Kidney (tissue), 14 donors: Measurements from ENCODE around the gene SLC25A21. TPM values are rescaled to one million over a fixed set of nuclear protein-coding genes. Genes with fewer than 3 reads are reported as not detected.
A peak's percentile ranks its signal among the peaks of the same experiment; 100 is the strongest.
"Not testable (repeated sequence)": the region's sequence is repeated elsewhere in the genome, so short reads cannot be mapped to it uniquely, and the experiment has no call there.

Experiments used
- DNase-seq, 5 donors: peaks; one replicate each; pipeline ENCODE4 v3.0.0-alpha.2; 2013 to 2020
- FAIRE-seq: peaks from 2 replicates; lab custom pipeline; 2012; peaks lifted over from hg19 to GRCh38; lab: Jason Lieb, UNC
- H3K27ac ChIP-seq, 2 donors: one replicate each; pipeline ENCODE4 v1.7.0; 2013; ENCODE audit warnings: low read depth in 2 of 2, low read length in 2 of 2, inconsistent platforms in 1 of 2
- H3K27me3 ChIP-seq: one replicate; pipeline ENCODE4 v1.7.1; 2013; ENCODE audit warnings: low read length, inconsistent platforms; ENCODE audit not compliant: control insufficient read depth, insufficient read depth
- H3K36me3 ChIP-seq, 3 donors: one replicate each; pipeline versions ENCODE4 v1.7.0 to v1.7.1; 2013; ENCODE audit warnings: low read length in 3 of 3, control low read depth in 1 of 3, inconsistent platforms in 1 of 3; ENCODE audit not compliant: insufficient read depth in 3 of 3, control insufficient read depth in 2 of 3
- H3K4me1 ChIP-seq, 3 donors: one replicate each; pipeline versions ENCODE4 v1.7.0 to v1.7.1; 2013; ENCODE audit warnings: low read length in 3 of 3, inconsistent platforms in 1 of 3, low read depth in 1 of 3; ENCODE audit not compliant: control insufficient read depth in 2 of 3, insufficient read depth in 2 of 3
- H3K4me3 ChIP-seq, 3 donors: one replicate each; pipeline versions ENCODE4 v1.7.0 to v1.8.1; 2013; ENCODE audit warnings: low read length in 3 of 3, control low read depth in 1 of 3, inconsistent platforms in 1 of 3
- H3K9ac ChIP-seq, 3 donors: one replicate each; pipeline versions ENCODE4 v1.7.0 to v1.7.1; 2013; ENCODE audit warnings: low read length in 3 of 3, control low read depth in 1 of 3, inconsistent platforms in 1 of 3
- H3K9me3 ChIP-seq, 3 donors: one replicate each; pipeline versions ENCODE4 v1.7.0 to v1.7.1; 2013; ENCODE audit warnings: low read length in 3 of 3, control low read depth in 1 of 3, inconsistent platforms in 1 of 3; ENCODE audit not compliant: control insufficient read depth in 2 of 3, insufficient read depth in 1 of 3
- CTCF ChIP-seq: IDR thresholded peaks from 3 replicates; pipeline ENCODE4 v1.5.1; 2012; ENCODE audit warnings: mild to moderate bottlenecking, moderate library complexity, borderline replicate concordance; ENCODE audit not compliant: insufficient read depth; ENCODE audit errors: extremely low read depth
- intact Hi-C: fragments of 100-400 bp; cut with DNase I; formaldehyde crosslinking; loops from one replicate; pipeline ENCODE4 v1.11.1; 2022
- polyA plus RNA-seq: library from polyadenylated mRNA; stranded (reverse); fragments of 350-450 nt; fragmentation: Illumina TruSeq; extraction: RNeasy Lipid Tissue Mini Kit (QIAGEN cat#74804); gene quantifications from one replicate; pipeline ENCODE4 v1.2.3, GENCODE V29; 2014; ENCODE audit warnings: low read depth, low replicate concordance; ENCODE audit not compliant: insufficient read depth
- total RNA-seq: library from RNA; stranded (reverse); fragmentation: NEBNext Ultra II Directional; extraction: Animal tissue kit (Norgen Biotek cat#: 25700); gene quantifications from one replicate; pipeline ENCODE4 v1.2.1, GENCODE V29; 2021
- donor health status: control.
- donor health status: control.
- donor health status: control.
- donor health status: control.
- donor health status: control.
- donor health status: DM: yes; HTN: yes; CAD: no.
- donor health status: Normal renal cell carcinoma (clear cell type).

The SLC25A21 gene
- total and polyA plus RNA-seq, 2 donors from 2014 or later: 1.3 to 1.4 TPM

DNA sequence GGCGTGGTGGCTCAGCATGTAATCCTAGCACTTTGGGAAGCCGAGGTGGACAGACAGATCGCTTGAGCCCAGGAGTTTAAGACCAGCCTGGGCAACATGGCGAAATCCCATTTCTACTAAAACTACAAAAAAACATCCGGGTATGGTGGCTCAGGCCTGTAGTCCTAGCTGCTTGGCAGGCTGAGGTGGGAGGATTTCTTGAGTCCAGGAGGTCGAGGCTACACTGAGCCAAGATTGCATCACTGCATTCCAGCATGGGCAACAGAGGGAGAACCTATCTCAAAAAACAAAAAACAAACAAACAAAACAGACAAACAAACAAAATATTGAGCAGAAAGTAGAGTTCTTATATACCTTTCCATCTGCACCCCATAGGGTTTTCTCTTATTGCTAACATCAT lies 9.0 kb upstream of the SLC25A21 start:
- DNase-seq (no peak), FAIRE-seq (no peak)
- Histone ChIP-seq H3K9me3 (no peaks in the 10 kb centered on the region), H3K27ac (no peak overlapping the region), H3K4me3 (no peak overlapping the region), H3K9ac (no peak overlapping the region), H3K27me3 (no peaks in the 10 kb centered on the region), H3K4me1 (no peaks in the 10 kb centered on the region), H3K36me3 (no peaks in the 10 kb centered on the region)
- no peak for TF ChIP-seq CTCF
- intact Hi-C loops: no loop called here

DNA sequence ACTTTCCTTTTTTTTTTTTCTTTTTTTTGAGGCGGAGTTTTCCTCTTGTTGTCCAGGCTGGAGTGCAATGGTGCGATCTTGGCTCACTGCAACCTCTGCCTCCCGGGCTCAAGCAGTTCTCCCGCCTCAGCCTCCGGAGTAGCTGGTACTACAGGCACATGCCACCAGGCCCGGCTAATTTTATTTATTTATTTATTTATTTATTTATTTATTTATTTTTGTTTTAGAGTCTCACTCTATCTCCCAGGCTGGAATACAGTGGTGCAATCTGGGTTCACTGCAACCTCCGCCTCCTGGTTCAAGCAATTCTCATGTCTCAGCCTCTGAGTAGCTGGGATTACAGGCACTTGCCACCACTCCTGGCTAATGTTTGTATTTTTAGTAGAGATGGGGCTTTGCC lies 8.5 kb upstream of the SLC25A21 start:
- not testable (repeated sequence) for H3K4me3 ChIP-seq

DNA sequence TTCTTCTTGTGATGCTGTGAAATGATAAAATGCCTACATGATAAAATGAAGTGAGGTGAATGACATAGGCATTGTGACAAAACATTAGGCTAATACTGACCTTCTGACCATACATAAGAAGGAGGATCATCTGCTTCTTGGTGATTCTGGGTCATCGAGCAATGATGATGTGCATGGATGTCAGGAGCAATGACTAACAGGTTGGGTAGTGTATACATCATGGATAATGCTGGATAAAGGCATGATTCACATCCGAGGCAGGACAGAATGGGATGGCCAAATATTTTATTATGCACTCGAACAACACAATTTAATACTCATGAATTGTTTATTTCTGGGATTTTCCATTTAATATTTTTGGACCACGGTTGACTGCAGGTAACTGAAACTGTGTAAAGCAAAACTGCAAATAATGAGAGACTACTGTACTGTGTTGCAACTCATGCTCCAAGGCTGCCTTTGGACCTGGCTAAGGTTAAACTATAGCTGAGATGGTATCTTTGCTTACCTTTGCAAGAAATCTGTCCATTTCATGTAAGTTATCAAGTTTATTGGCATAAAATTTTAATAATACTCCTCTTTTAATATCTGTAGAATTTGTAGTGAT lies 7.6 kb upstream of the SLC25A21 start:
- intact Hi-C loops: no loop called here
- FAIRE-seq (no peak), DNase-seq (no peak)
- H3K4me3 ChIP-seq: no peak overlapping the region
- H3K27ac ChIP-seq: no peak overlapping the region
- no peaks in the 10 kb centered on the region for H3K36me3 ChIP-seq
- H3K9me3 ChIP-seq: no peaks in the 10 kb centered on the region
- no peak overlapping the region for H3K9ac ChIP-seq
- H3K27me3 ChIP-seq: no peaks in the 10 kb centered on the region
- no peaks in the 10 kb centered on the region for H3K4me1 ChIP-seq
- TF ChIP-seq CTCF: no peak

More for the DNA sequence above, 8.5 kb upstream of the SLC25A21 start:
- H3K9me3 ChIP-seq, H3K27ac ChIP-seq, FAIRE-seq, H3K4me1 ChIP-seq, H3K9ac ChIP-seq, DNase-seq, H3K27me3 ChIP-seq, intact Hi-C loops, H3K36me3 ChIP-seq: not testable (repeated sequence)

DNA sequence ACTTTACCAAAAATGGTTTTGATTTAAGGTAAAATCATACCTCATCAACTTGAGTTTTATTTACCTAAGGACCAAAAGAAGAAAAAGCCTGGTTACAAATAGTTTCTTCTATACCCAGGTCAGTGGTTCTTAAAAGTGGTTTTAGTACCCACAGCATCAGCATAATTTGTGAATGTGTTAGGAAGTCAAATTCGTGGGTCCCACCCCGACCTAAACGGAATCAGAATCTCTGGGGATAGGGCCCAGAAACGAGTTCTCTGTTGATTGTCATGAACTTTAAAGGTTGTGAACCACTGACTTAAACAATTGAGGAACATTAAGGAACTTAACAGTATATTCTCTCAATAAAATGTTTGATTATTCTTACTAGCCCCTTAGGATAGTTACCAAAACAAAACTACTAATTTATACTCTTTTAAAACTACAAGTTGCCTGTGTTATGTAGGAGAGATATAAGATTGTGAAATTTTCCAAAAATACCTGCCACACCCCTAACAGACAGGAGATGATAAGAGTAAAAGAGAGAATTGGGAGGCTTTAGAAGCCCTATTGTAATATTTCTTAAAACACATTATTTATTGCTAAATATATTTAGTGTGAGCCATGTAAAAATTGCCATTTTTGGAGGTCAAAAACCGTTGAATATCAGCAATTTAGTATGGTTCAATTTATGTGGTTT lies 669 bp upstream of the SLC25A21 start:
- no peak for DNase-seq
- H3K27ac ChIP-seq: peak overlapping the region in 1 of 2 donors; percentile 74
- peak overlapping the region in 2 of 3 donors; percentile 74 to 91 for H3K9ac ChIP-seq
- no peak for FAIRE-seq
- H3K27me3 ChIP-seq: no peaks in the 10 kb centered on the region
- H3K36me3 ChIP-seq: no peaks in the 10 kb centered on the region
- no peaks in the 10 kb centered on the region for H3K9me3 ChIP-seq
- peaks cover 0 to 9% (median 2%) of the 10 kb centered on the region in 3 donors for H3K4me1 ChIP-seq
- H3K4me3 ChIP-seq: peak overlapping the region; percentile 80 to 98 (median 86)
- TF ChIP-seq CTCF: no peak
- intact Hi-C loops: no loop called here
